Ascending aorta (tissue), 2 donors: ENCODE results near the gene SH3PXD2A. TPM values are rescaled to one million over a fixed set of nuclear protein-coding genes. Genes with fewer than 3 reads are reported as not detected.
A peak's percentile ranks its signal among the peaks of the same experiment; 100 is the strongest.

Experiments used
- DNase-seq, 2 donors: peaks; one replicate each; pipeline ENCODE4 v3.0.0-alpha.2; 2019; ENCODE audit warnings: low spot score in 2 of 2
- H3K27ac ChIP-seq, 2 donors: fragments of 200-600 bp; sonication (generic); one replicate each; pipeline ENCODE4 v1.5.1; 2016 to 2017; ENCODE audit warnings: mild to moderate bottlenecking in 1 of 2
- H3K27me3 ChIP-seq: fragments of 200-600 bp; sonication (generic); one replicate; pipeline ENCODE4 v1.5.1; 2017
- H3K36me3 ChIP-seq, 2 donors: fragments of 200-600 bp; sonication (generic); one replicate each; pipeline ENCODE4 v1.5.1; 2016
- H3K4me1 ChIP-seq, 2 donors: fragments of 200-600 bp; sonication (generic); one replicate each; pipeline ENCODE4 v1.5.1; 2016 to 2017; ENCODE audit warnings: mild to moderate bottlenecking in 1 of 2
- H3K4me3 ChIP-seq, 2 donors: fragments of 200-600 bp; sonication (generic); one replicate each; pipeline ENCODE4 v1.5.1; 2016 to 2017; ENCODE audit warnings: mild to moderate bottlenecking in 1 of 2
- H3K9me3 ChIP-seq, 2 donors: fragments of 200-600 bp; sonication (generic); one replicate each; pipeline ENCODE4 v1.5.1; 2016
- intact Hi-C: fragments of 100-400 bp; cut with DNase I; formaldehyde crosslinking; loops from one replicate; pipeline ENCODE4 v1.15.1; 2023
- total RNA-seq: library from RNA; depleted of rRNA; stranded (reverse); fragments of >200 nt; gene quantifications from one replicate; pipeline ENCODE4 v1.1.0, GENCODE V29; 2016
- TF ChIP-seq, protein P1 (sequence below), 3 experiments: fragments of 200-600 bp in 2 of 3; fragments of 450-650 bp in 1 of 3; sonication (generic) in 2 of 3; IDR thresholded peaks; one replicate each; pipeline ENCODE4 v1.5.1; 2016 to 2019; ENCODE audit warnings: antibody characterized with exemption in 3 of 3, mild to moderate bottlenecking in 1 of 3, moderate library complexity in 1 of 3

SH3PXD2A gene
- total RNA-seq, 1 donor from 2014 or later, result 50.0 TPM

DNA sequence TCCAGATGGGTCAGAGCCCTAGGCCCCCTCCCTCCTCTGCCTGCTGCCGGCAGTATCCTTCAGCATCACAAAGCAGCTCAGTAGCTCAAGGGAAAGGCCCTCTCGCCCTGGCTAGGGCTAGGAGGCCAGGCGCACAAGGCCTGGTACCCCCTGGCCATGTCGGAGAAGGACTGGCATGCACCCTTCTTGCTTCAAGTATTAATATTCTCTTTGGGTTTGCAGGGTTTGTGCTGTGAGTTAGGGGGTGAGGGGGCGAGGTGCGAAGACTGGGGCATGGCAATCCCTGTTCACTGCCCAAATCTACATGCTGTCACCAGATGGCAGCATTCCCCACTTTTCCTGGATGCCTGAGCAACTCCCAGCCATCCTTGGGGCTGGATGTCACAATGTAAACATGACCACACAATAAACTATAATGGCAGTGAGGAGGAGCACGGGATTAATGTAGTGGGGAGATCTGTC is 256.7 kb downstream of the SH3PXD2A start:
- Histone ChIP-seq H3K9me3 (no peaks in the 10 kb centered on the region), H3K4me3 (no peak overlapping the region), H3K36me3 (peaks cover 12 to 16% of the 10 kb centered on the region in 2 donors), H3K27ac (no peak overlapping the region), H3K27me3 (no peaks in the 10 kb centered on the region), H3K4me1 (peaks cover 0 to 11% of the 10 kb centered on the region in 2 donors)
- DNase-seq, result no peak
- intact Hi-C loops, result loop anchor here (1.0 kb wide), 1 partner anchor 88 kb away; no protein-coding TSS in a partner anchor
- TF ChIP-seq, protein P1, sequence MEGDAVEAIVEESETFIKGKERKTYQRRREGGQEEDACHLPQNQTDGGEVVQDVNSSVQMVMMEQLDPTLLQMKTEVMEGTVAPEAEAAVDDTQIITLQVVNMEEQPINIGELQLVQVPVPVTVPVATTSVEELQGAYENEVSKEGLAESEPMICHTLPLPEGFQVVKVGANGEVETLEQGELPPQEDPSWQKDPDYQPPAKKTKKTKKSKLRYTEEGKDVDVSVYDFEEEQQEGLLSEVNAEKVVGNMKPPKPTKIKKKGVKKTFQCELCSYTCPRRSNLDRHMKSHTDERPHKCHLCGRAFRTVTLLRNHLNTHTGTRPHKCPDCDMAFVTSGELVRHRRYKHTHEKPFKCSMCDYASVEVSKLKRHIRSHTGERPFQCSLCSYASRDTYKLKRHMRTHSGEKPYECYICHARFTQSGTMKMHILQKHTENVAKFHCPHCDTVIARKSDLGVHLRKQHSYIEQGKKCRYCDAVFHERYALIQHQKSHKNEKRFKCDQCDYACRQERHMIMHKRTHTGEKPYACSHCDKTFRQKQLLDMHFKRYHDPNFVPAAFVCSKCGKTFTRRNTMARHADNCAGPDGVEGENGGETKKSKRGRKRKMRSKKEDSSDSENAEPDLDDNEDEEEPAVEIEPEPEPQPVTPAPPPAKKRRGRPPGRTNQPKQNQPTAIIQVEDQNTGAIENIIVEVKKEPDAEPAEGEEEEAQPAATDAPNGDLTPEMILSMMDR (IDR thresholded peaks at IDR 0.05), result peak; percentile 53 to 71 (median 63)

DNA sequence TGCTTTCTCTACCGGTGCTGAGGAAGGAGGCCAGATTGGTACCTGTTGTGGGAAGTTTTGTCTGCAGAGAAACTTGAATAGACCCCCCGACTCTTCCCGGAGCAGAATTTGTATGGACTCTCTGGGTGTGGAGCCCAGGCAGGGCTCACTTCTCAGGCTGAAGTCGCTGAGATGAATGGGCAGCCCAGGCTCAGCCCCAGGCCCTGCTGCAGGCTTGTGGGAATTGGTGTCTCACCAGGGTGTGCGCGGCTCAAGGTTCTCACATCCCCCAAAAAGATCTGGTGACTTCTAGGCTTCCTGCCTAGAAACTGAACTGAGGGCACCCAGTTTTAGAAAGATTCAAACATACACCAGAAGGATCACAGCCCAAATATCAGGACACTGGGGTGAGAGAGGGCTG is 258.4 kb downstream of the SH3PXD2A start:
- DNase-seq, result no peak
- Histone ChIP-seq H3K9me3 (no peaks in the 10 kb centered on the region), H3K36me3 (peaks cover 0 to 2% of the 10 kb centered on the region in 2 donors), H3K27me3 (no peaks in the 10 kb centered on the region), H3K4me1 (peaks cover 0 to 11% of the 10 kb centered on the region in 2 donors), H3K4me3 (no peak overlapping the region), H3K27ac (no peak overlapping the region)
- TF ChIP-seq, protein P1 (IDR thresholded peaks at IDR 0.05), result no peak
- intact Hi-C loops, result no loop called here

DNA sequence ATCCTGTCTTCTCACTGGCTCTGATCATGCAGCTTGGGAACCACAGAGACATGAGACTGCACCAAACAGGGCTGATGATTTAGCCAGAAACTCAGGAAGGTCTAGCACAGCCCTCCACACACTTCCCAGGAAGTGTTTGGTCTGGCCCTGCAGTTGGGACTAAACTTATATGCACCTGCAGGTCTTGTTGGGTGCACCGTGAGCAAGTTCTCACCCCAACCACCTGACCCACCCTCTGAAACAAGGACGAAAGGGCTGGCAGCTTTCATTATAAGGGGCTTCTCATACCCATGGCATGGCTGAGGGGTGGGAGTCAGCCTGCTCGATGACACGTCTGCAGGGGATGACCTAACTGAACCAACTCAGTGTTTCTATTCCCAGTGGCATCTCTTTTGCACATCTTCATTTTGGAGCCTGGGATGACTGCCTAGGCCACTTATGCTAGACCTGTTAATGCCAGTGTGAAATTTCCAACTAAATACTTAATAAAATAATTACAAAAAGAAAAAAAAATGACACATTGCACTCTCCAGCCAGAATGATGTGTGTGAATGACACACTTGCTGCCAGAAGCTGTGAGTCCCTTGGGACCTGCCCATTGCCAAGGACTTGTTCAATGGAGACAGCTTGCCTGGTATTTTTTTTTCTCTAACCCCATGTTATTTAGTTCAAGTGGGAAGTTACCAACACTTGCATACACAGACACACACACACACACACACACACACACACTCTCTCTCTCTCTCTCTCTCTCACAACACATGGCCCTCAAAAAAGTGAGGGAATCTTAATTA is 259.2 kb downstream of the SH3PXD2A start:
- H3K9me3 ChIP-seq, result no peaks in the 10 kb centered on the region
- no peak overlapping the region for H3K27ac ChIP-seq
- no peaks in the 10 kb centered on the region for H3K27me3 ChIP-seq
- H3K4me1 ChIP-seq, result peaks cover 0 to 10% of the 10 kb centered on the region in 2 donors
- DNase-seq, result no peak
- TF ChIP-seq, protein P1 (IDR thresholded peaks at IDR 0.05), result no peak
- H3K4me3 ChIP-seq, result no peak overlapping the region
- intact Hi-C loops, result no loop called here
- H3K36me3 ChIP-seq, result no peaks in the 10 kb centered on the region

DNA sequence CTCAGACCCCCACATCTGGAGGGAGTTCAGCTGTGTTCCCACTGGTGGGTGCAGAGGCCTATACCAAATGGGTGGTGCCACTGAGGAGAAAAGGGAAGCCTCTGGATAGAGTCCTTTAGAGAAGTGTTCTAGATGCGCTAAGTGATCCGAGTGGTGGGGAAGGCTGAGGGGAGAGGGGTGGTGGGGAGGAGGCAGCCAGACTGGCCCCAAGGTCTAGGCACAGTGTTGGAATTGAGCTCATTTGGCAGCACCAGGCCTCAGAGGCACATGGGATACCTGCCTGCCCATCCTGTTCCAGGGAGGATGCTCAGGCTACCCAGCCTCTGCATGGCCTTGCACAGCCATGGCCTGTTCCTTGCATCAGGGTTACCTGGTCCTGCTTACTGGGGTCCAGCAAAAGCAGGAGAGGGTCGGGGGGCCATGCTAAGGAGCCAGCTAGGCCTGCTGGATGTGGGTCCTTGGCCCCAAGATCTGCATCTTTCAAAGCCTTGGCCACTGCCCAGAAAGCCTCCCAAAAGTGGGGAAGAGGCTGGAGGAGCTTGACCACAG is 262.3 kb downstream of the SH3PXD2A start:
- no peak for DNase-seq
- Histone ChIP-seq H3K4me1 (peaks cover 0 to 3% of the 10 kb centered on the region in 2 donors), H3K27ac (no peak overlapping the region), H3K36me3 (peaks cover 0 to 4% of the 10 kb centered on the region in 2 donors), H3K4me3 (no peak overlapping the region), H3K9me3 (no peaks in the 10 kb centered on the region), H3K27me3 (no peaks in the 10 kb centered on the region)
- TF ChIP-seq, protein P1 (IDR thresholded peaks at IDR 0.05), result no peak
- intact Hi-C loops, result no loop called here

DNA sequence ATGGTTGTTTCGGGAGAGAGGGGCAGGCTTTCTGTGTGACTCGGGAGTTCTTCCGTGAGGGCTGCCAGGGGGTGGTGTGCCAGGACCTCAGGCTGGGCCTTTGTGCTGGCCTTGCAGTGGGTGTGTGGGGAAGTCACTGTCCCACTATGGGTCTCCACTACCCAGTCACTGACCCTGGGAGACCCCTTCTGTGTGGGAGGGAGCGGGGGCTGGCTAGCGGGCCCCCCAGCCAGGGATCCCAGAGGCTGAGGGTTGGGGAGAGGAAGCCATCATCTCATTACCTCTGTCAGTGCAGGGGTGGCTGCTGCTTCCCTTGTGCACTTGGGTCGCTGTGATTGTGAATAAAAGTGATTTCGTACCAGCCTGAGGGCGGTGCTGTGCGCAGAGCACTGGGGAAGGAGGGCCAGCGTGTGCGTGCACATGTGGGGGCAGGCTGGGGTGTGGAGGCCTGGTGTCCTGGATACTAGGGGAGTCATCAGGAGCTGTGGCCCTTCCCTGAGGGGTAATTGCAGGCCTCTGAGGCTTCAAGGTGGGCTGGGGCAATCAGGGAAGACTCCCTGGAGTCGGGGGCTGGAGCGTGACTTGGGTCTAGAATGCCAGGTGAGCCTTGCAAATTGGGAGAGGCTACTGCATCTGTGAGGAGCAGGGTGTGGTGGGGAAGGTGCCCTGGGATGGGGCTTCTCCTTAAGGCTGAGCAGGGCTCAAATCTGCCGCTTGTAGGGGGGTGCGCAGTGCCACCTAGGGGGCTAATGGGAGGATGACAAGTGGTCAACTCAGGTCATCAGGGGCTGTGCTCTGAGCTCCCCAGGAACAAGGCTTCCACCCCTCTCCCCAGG is 263.0 kb downstream of the SH3PXD2A start:
- DNase-seq, result no peak
- intact Hi-C loops, result no loop called here
- TF ChIP-seq, protein P1 (IDR thresholded peaks at IDR 0.05), result peak in 2 of 3 experiments; percentile 41 to 47

More for the DNA sequence above, 263.0 kb downstream of the SH3PXD2A start:
- H3K36me3 ChIP-seq, result peaks cover 0 to 4% of the 10 kb centered on the region in 2 donors
- H3K27ac ChIP-seq, result no peak overlapping the region
- peaks cover 0 to 3% of the 10 kb centered on the region in 2 donors for H3K4me1 ChIP-seq
- peaks cover 0 to 4% of the 10 kb centered on the region in 2 donors for H3K9me3 ChIP-seq
- H3K27me3 ChIP-seq, result no peaks in the 10 kb centered on the region
- H3K4me3 ChIP-seq, result no peak overlapping the region
